Measurements from ENCODE around the gene ZNF653. TPM values are rescaled to one million over a fixed set of nuclear protein-coding genes. Genes with fewer than 3 reads are reported as not detected.

ZNF653 gene
- total and polyA plus RNA-seq, 11 donors, result 2.4 to 8.9 (median 3.9) TPM

- ATAC-seq (no peak), DNase-seq (no peak)
- no peak for TF ChIP-seq CTCF (IDR thresholded peaks at IDR 0.05)
- no peak for TF ChIP-seq POLR2A (IDR thresholded peaks at IDR 0.05)
- H3K27me3 ChIP-seq, result peaks cover 3 to 31% (median 18%) of the 10 kb centered on the region in 9 donors
- H3K4me1 ChIP-seq, result peaks cover 0 to 17% (median 13%) of the 10 kb centered on the region in 12 donors
- H3K9me3 ChIP-seq, result no peaks in the 10 kb centered on the region
- H3K36me3 ChIP-seq, result peaks cover 0 to 27% (median 3%) of the 10 kb centered on the region in 9 donors
- H3K27ac ChIP-seq, result no peak overlapping the region
- intact Hi-C loops (cut with DNase I), result loop anchor here in 4 of 10 donors (10.0 kb wide), 3 partner anchors 52 to 192 kb away; partner anchors contain the start of genes TSPAN16 (in 3 of the 4), EPOR (in 1 of the 4), ODAD3 (in 1 of the 4) and PRKCSH (in 1 of the 4)
- 93 to 96% (median 94%) methylated on average over 26 to 45 of the region's 45 CpGs for WGBS, 4 donors
- no peak overlapping the region for H3K4me3 ChIP-seq
These were observed 18.8 kb downstream of the ZNF653 start for GRCh38 chr19:11486661-11487503.

DNA sequence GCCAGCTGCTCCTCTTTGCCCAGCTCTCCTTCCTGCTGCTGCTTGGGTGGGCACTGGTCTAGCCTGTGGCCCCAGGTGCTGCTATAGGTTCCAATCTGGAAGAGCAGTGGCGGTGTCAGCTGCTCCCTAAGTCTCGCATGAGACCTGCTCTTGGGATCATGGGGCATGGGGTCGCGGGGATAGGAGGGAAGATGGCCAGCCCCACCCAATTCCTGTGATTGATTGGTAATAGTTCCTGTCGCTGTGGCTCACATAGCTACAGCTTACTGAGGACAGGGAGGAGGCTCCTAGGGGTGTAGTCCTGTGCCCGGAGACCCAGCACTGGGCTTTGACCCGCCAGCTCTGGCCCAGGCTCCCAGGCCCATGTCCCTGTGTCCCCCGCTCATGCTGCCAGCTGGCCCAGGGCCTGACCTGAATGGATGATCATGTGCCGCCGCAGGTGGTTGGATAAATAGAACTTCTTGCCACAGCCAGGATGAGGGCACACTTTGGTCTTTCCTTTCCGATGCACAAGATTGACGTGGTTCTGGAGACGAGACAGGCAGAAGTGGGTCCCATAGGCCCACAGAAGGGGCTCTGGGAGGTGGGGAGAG lies 20.3 kb downstream of the ZNF653 start:
- 92 to 93% (median 92%) methylated on average over 13 of the region's 13 CpGs for WGBS, 4 donors
- Histone ChIP-seq H3K4me1 (peaks cover 0 to 28% (median 14%) of the 10 kb centered on the region in 12 donors), H3K4me3 (no peak overlapping the region), H3K9me3 (no peaks in the 10 kb centered on the region), H3K27me3 (peaks cover 13 to 46% (median 30%) of the 10 kb centered on the region in 9 donors), H3K27ac (no peak overlapping the region), H3K36me3 (peaks cover 0 to 25% (median 0%) of the 10 kb centered on the region in 9 donors)
- ATAC-seq, result no peak
- TF ChIP-seq CTCF (IDR thresholded peaks at IDR 0.05) (no peak), POLR2A (IDR thresholded peaks at IDR 0.05) (no peak)
- intact Hi-C loops (cut with DNase I), result loop anchor here in 4 of 10 donors (10.0 kb wide), 3 partner anchors 51 to 191 kb away; partner anchors contain the start of genes TSPAN16 (in 3 of the 4), EPOR (in 1 of the 4), ODAD3 (in 1 of the 4) and PRKCSH (in 1 of the 4)
- no peak for DNase-seq

- ATAC-seq, result no peak
- DNase-seq, result no peak
- WGBS, 4 donors, result 74 to 83% (median 76%) methylated on average over 31 to 57 of the region's 57 CpGs
- H3K9me3 ChIP-seq, result no peaks in the 10 kb centered on the region
- peaks cover 0 to 21% (median 0%) of the 10 kb centered on the region in 9 donors for H3K36me3 ChIP-seq
- TF ChIP-seq POLR2A (IDR thresholded peaks at IDR 0.05), result no peak
- no peak for TF ChIP-seq CTCF (IDR thresholded peaks at IDR 0.05)
- no peak overlapping the region for H3K27ac ChIP-seq
- peaks cover 0 to 43% (median 22%) of the 10 kb centered on the region in 12 donors for H3K4me1 ChIP-seq
- H3K27me3 ChIP-seq, result peaks cover 19 to 59% (median 39%) of the 10 kb centered on the region in 9 donors
- intact Hi-C loops (cut with DNase I), result loop anchor here in 8 of 10 donors (2.0 to 10.0 kb wide), 6 partner anchors 49 to 191 kb away; partner anchors contain the start of genes TSPAN16 (in 3 of the 8), EPOR (in 2 of the 8), ODAD3 (in 1 of the 8) and PRKCSH (in 1 of the 8)
- H3K4me3 ChIP-seq, result no peak overlapping the region
These were observed 22.1 kb downstream of the ZNF653 start for GRCh38 chr19:11483366-11484111.

All from heart left ventricle (tissue), 16 donors.